HG02870 (cell line): ENCODE results near the gene JAK3.
"Not testable (repeated sequence)": the region's sequence is repeated elsewhere in the genome, so short reads cannot be mapped to it uniquely, and the experiment has no call there.

Source experiments
- ATAC-seq: cut with Tn5 transposase; IDR thresholded peaks from one replicate; pipeline ENCODE4 v1.9.1; 2021; ENCODE audit warnings: mild to moderate bottlenecking, moderate library complexity; ENCODE audit not compliant: unreplicated experiment

The JAK3 gene

GRCh38 chr19:17847538-17848366, at the start of gene JAK3:
Gene JAK3, minus strand, starts transcription at chr19:17847982. Its CDS starts 3,565 bp downstream, at chr19:17844417.
- ATAC-seq: no peak

GRCh38 chr19:17893766-17894165, 46.0 kb upstream of the JAK3 start:
- ATAC-seq: no peak

GRCh38 chr19:17889609-17890214, 41.9 kb upstream of the JAK3 start:
- no peak for ATAC-seq

- no peak for ATAC-seq
Observed at GRCh38 chr19:17888260-17888659, 40.5 kb upstream of the JAK3 start.

- not testable (repeated sequence) for ATAC-seq
Observed at GRCh38 chr19:17887221-17887620, 39.4 kb upstream of the JAK3 start.

GRCh38 chr19:17886515-17886914, 38.7 kb upstream of the JAK3 start:
- ATAC-seq: no peak

GRCh38 chr19:17883627-17884410, 36.0 kb upstream of the JAK3 start:
- ATAC-seq: no peak

- ATAC-seq: no peak
Observed at GRCh38 chr19:17881701-17882100, 33.9 kb upstream of the JAK3 start.

- ATAC-seq: no peak
Observed at GRCh38 chr19:17879466-17879865, 31.7 kb upstream of the JAK3 start.

GRCh38 chr19:17877696-17878095, 29.9 kb upstream of the JAK3 start:
- ATAC-seq: no peak

- ATAC-seq: no peak
Observed at GRCh38 chr19:17874758-17875135, 27.0 kb upstream of the JAK3 start.

GRCh38 chr19:17873786-17874757, 26.3 kb upstream of the JAK3 start:
- ATAC-seq: no peak

GRCh38 chr19:17872251-17873001, 24.6 kb upstream of the JAK3 start:
- no peak for ATAC-seq

- no peak for ATAC-seq
Observed at GRCh38 chr19:17871878-17872250, 24.1 kb upstream of the JAK3 start, which contains the start of gene SLC5A5. Gene SLC5A5, plus strand, starts transcription at chr19:17871945. Its CDS starts 375 bp downstream, at chr19:17872320.

- ATAC-seq: no peak
Observed at GRCh38 chr19:17871032-17871877, 23.5 kb upstream of the JAK3 start.

- ATAC-seq: no peak
Observed at GRCh38 chr19:17869114-17869608, 21.4 kb upstream of the JAK3 start.

GRCh38 chr19:17868669-17869068, 20.9 kb upstream of the JAK3 start:
- no peak for ATAC-seq

- ATAC-seq: no peak
Observed at GRCh38 chr19:17866964-17867486, 19.2 kb upstream of the JAK3 start.
